ENCODE results near the gene GNAO1. TPM values are rescaled to one million over a fixed set of nuclear protein-coding genes. Genes with fewer than 3 reads are reported as not detected.

Gene GNAO1
- total and polyA plus RNA-seq, 2 donors (not counting 1 experiment from before 2014, with no cell fraction given) = 0.13 to 5.1 TPM

- ChIA-PET CTCF (no interaction called here), POLR2A (no interaction called here)
- peaks cover 3% of the 10 kb centered on the region for H3K79me2 ChIP-seq (ENCODE audit: control insufficient read depth, insufficient read depth, low read length)
- H4K20me1 ChIP-seq (ENCODE audit: control insufficient read depth, insufficient read depth, low read length, poor library complexity, severe bottlenecking) = peaks cover 33% of the 10 kb centered on the region
- H3K27me3 Mint-ChIP-seq = no peaks in the 10 kb centered on the region
- no peak overlapping the region for H3K4me3 ChIP-seq (ENCODE audit: control extremely low read depth in 1 of 5, extremely low read depth in 1 of 5, insufficient read depth in 1 of 5, low read depth in 2 of 5, low read length in 4 of 5)
- H3K4me2 ChIP-seq (replicated peaks; ENCODE audit: low read depth, low read length, poor library complexity, severe bottlenecking) = no peak overlapping the region
- peaks cover 5 to 92% of the 10 kb centered on the region in 2 experiments for H3K36me3 ChIP-seq (replicated peaks in 1 of 2; ENCODE audit: control extremely low read depth in 1 of 2, control insufficient read depth in 1 of 2, extremely low read depth in 1 of 2, insufficient read depth in 2 of 2, low read length in 1 of 2)
- no peaks in the 10 kb centered on the region for H3K9me3 Mint-ChIP-seq (ENCODE audit: insufficient read depth)
- H3K27me3 ChIP-seq (replicated peaks in 1 of 4; ENCODE audit: control extremely low read depth in 1 of 4, control insufficient read depth in 3 of 4, insufficient read depth in 4 of 4, low read length in 3 of 4) = no peaks in the 10 kb centered on the region
- ATAC-seq (ENCODE audit: low read depth) (no peak), DNase-seq (no peak)
- TF ChIP-seq CTCF (IDR thresholded peaks at IDR 0.05) (no peak), EZH2 (IDR thresholded peaks at IDR 0.05; ENCODE audit: borderline replicate concordance, insufficient read depth, low read depth, low read length, poor library complexity, severe bottlenecking) (no peak)
- 97% methylated on average over 7 of the region's 8 CpGs for WGBS (ENCODE audit: insufficient coverage)
- H3K27ac Mint-ChIP-seq = no peak overlapping the region
- H3K27ac ChIP-seq (ENCODE audit: low read length in 2 of 2) = no peak overlapping the region
- no peak overlapping the region for H3K4me3 Mint-ChIP-seq
- no peak overlapping the region for H3K9ac ChIP-seq (ENCODE audit: low read length)
- no peaks in the 10 kb centered on the region for H3K4me1 ChIP-seq (ENCODE audit: control insufficient read depth in 2 of 2, insufficient read depth in 2 of 2, low read length in 2 of 2)
- H3K9me3 ChIP-seq (ENCODE audit: control extremely low read depth in 1 of 3, control insufficient read depth in 2 of 3, insufficient read depth in 1 of 3, low read length in 2 of 3) = no peaks in the 10 kb centered on the region
- H3K4me1 Mint-ChIP-seq = no peaks in the 10 kb centered on the region
- H2AFZ ChIP-seq (ENCODE audit: insufficient read depth, low read depth, low read length, poor library complexity, severe bottlenecking) = no peak overlapping the region
- intact Hi-C loops (cut with micrococcal nuclease) = no loop called here
These were observed 173.6 kb downstream of the GNAO1 start for GRCh38 chr16:56364865-56365264.

GRCh38 chr16:56365552-56365951, 174.3 kb downstream of the GNAO1 start:
- Histone ChIP-seq H3K9ac (ENCODE audit: low read length) (no peak overlapping the region), H3K4me1 (ENCODE audit: control insufficient read depth in 2 of 2, insufficient read depth in 2 of 2, low read length in 2 of 2) (no peaks in the 10 kb centered on the region), H3K27me3 (replicated peaks in 1 of 4; ENCODE audit: control extremely low read depth in 1 of 4, control insufficient read depth in 3 of 4, insufficient read depth in 4 of 4, low read length in 3 of 4) (no peaks in the 10 kb centered on the region), H4K20me1 (ENCODE audit: control insufficient read depth, insufficient read depth, low read length, poor library complexity, severe bottlenecking) (peaks cover 38% of the 10 kb centered on the region), H2AFZ (ENCODE audit: insufficient read depth, low read depth, low read length, poor library complexity, severe bottlenecking) (no peak overlapping the region), H3K27ac (ENCODE audit: low read length in 2 of 2) (no peak overlapping the region), H3K4me3 (ENCODE audit: control extremely low read depth in 1 of 5, extremely low read depth in 1 of 5, insufficient read depth in 1 of 5, low read depth in 2 of 5, low read length in 4 of 5) (no peak overlapping the region), H3K36me3 (replicated peaks in 1 of 2; ENCODE audit: control extremely low read depth in 1 of 2, control insufficient read depth in 1 of 2, extremely low read depth in 1 of 2, insufficient read depth in 2 of 2, low read length in 1 of 2) (peaks cover 5 to 92% of the 10 kb centered on the region in 2 experiments), H3K9me3 (ENCODE audit: control extremely low read depth in 1 of 3, control insufficient read depth in 2 of 3, insufficient read depth in 1 of 3, low read length in 2 of 3) (no peaks in the 10 kb centered on the region), H3K4me2 (replicated peaks; ENCODE audit: low read depth, low read length, poor library complexity, severe bottlenecking) (no peak overlapping the region), H3K79me2 (ENCODE audit: control insufficient read depth, insufficient read depth, low read length) (peaks cover 3% of the 10 kb centered on the region)
- TF ChIP-seq CTCF (IDR thresholded peaks at IDR 0.05) (no peak), EZH2 (IDR thresholded peaks at IDR 0.05; ENCODE audit: borderline replicate concordance, insufficient read depth, low read depth, low read length, poor library complexity, severe bottlenecking) (no peak)
- no peaks in the 10 kb centered on the region for H3K4me1 Mint-ChIP-seq
- no peak overlapping the region for H3K27ac Mint-ChIP-seq
- no peaks in the 10 kb centered on the region for H3K27me3 Mint-ChIP-seq
- CTCF ChIA-PET = interaction anchor here (0.8 kb wide), 1 partner anchor 10 kb away, joined by 3 read pairs; no protein-coding TSS in a partner anchor
- H3K9me3 Mint-ChIP-seq (ENCODE audit: insufficient read depth) = no peaks in the 10 kb centered on the region
- WGBS (ENCODE audit: insufficient coverage) = 100% methylated on average over 1 of the region's 7 CpGs
- DNase-seq = no peak
- POLR2A ChIA-PET = no interaction called here
- H3K4me3 Mint-ChIP-seq = no peak overlapping the region
- ATAC-seq (ENCODE audit: low read depth) = no peak
- intact Hi-C loops (cut with micrococcal nuclease) = no loop called here

All from B cell (primary cell).